ENCODE measurements around the gene XXYLT1.

The XXYLT1 gene

DNA sequence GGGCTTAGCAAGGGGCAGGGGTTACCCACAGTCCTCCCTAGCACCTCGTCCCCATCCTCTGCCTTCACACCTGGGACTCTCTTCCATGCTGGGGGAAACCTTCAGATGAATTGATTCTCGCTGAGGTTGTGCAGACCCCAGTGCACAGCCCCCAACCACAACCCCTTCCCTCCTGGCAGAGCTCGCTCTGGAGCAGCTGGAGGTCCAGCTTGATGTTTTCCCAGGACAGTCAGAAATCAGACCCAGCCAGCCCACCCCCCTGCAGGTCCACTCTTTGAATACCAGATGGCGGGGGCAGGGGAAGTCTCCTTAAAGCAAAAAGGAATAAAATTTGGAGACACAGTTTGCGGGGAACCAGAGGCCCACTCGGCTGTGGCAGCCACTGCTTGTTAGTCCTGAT lies 234.4 kb downstream of the XXYLT1 start:
- no peak for DNase-seq

DNA sequence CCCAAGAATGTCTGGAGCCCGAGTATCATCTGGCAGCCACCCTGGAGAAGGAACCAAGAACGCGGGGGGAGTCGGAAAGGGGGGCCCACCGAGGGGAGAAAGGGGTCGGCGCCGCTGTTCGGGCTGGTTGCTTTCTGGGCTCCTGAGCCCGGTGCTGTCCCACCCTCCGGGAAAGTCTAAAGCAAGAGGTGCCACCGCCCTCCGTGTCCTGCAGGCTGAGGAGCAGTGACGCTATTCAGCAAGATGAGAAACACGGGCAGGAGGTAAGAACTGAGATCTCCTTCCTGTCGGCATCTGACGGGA lies 234.8 kb downstream of the XXYLT1 start:
- DNase-seq: no peak

DNA sequence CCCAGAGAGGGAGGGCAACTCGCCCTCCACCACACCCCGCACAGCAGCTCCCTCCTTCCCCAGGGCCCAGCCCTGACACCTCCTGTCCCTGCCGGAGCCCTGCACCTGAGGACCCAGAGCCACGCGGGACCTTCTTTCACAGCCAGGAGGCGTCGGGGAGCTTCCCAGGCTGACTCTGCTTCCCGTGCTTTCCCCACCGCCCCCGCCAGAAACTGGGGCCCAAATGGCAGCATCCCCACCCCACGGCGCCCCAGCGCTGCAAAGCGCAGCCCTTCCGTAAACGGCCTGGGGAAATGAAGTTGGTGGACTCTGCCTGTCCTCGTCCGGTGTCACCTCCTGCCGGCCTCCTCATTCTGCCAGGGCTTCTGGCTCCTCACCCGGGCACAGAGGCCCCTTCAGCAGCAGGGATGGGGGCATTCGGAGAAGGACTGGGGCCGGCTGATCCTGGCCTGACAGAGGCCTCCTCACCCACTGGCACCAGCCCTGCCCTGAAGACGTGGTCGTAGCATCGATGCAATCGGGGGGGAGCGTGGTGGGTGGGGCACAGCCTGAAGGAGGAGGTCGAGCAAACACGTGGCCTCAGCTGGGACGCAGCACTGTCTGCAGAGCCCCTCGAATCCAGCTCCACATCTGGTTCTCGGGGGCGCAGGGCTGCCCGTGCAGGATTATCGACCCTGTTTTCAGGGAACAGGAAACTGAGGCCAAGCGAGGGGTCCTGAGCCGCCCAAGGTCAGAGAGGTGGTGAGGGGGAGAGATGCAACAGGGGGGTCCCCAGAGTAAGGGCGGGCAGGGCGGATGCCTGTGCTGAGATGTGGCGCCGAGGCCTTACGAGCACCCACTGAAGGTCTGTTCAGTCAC lies 235.4 kb downstream of the XXYLT1 start:
- no peak for DNase-seq

DNA sequence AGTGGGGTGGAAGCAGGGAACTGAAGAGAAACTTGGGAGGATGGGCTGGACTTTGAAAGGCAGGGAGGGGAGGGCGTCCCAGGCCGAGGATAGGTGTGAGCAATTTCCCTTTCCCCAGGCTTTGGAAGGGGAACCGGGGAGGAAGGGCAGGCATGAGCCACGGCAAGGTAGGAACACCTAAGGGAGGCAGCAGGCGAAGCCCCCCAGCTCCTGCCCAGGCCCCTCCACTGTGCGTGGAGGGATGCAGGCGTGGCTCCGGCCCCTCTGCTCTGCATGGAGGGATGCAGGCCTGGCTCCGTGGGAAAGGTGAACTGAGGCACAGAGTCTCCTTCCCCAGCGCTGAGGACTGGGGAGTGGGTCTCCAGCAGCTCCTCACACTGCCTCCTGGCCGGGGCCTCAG lies 236.4 kb downstream of the XXYLT1 start:
- DNase-seq: no peak

DNA sequence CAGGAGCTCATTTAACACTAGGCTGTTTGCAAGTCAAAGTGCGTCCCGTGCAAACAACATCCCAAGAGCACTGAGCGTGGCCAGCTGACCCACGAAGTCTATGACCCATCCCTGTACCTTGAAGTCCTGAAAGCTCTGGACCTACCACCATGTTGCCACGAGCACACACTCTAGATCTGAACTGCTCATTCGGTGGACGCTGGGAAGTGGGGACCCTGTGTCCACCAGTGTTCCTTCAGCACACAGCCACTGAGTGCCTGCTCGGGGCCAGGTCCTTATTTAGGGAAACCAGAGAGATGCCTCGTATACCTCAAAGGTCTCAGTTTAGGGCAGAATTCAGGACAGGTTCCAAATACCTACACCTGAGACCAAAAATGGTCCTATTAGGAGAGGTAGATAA lies 236.9 kb downstream of the XXYLT1 start:
- DNase-seq: no peak

DNA sequence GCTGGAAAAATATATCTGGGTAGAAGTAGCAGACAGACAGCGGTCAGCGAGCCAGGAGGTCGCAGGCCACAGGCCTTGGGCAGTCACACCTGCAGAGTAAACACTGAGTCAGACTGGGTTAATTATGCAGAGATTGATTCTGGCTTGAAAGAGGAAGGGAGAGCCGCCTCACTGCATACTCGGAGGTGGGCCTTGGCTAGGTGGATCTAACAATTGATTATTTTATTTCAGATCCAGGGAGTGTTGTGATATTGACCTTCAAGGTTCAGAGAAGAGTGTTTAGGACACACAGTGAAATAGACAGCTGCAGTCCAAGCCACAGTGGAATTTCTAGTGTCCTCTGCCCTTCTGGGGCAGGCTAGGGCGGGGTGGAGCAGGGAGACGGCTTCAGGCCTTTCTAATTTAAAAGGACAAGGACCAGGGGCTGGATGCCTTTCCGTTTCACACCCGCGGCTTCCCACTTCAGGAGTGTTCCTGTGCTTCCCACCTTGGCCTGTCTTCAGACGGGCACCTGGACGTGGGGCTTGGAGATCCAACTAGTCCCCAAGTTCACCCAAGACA lies 237.3 kb downstream of the XXYLT1 start:
- DNase-seq: no peak

DNA sequence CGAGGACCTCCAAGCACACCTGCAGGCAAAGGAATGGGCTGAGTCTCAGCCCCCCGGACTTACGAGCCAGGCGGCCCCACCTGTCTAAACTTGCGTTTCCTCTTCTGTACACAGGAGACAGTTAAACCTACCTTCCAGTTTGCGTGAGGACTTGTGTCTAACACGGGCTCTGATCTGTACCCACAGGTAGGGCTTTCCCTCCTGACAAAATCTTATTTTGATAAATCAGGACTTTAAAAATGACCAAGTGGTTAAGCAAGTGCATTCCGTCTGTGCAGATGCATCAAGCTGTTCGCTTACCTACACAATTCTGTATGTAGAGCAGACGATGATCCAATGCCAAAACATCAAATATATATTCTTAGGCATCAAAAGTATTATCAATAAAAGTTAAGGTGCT lies 238.0 kb downstream of the XXYLT1 start:
- no peak for DNase-seq

DNA sequence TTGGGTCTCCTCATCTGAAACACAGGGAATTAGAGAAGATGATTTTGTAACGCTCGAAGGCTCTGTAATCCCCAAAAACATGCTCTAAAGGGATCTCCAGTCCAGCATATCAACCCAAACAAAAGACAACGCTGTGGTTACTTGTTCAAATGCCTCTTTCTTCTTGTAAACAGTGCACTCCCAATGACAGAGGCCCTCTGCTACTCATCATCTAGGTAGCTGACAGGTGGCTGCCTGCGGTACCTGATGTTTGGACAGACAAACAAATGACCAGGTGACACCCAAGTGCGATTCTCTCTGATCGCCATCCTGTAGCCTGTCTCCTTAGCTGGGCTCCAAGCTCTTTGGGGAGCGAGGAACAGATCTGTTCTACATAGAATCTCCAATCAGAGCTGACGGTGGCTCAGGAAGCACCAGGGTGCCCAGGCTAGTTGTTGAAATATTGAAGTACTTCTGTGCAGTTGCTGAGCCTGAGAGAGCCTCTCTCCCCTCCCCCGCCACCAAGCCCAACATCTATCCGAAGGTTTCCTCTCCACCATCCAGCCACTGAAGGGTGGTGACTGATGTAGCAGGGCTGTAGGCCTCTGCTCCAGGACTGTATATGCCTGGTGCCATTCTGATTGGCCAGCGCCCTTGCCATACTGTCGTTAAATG lies 238.7 kb downstream of the XXYLT1 start:
- no peak for DNase-seq

DNA sequence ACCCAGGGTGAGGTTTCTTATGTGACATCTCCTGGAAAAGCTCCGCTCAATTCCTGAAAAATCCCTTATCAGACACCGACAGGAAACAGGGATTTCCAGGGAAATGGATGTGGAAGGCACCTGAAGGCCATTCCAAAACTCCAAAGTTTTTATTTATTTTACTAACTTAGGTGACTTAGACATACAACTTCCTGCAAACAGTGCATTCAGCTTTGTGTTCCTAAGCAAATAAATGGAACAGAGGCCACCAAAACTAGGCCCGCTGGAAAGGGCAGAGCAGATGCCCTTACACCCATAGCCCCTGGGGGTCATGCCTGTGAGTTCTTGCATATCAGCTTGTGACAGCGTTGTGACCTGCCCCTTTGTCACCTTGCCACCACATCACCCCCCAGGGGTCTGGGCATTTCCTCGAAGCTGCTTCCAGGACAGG lies 239.4 kb downstream of the XXYLT1 start:
- DNase-seq: no peak

DNA sequence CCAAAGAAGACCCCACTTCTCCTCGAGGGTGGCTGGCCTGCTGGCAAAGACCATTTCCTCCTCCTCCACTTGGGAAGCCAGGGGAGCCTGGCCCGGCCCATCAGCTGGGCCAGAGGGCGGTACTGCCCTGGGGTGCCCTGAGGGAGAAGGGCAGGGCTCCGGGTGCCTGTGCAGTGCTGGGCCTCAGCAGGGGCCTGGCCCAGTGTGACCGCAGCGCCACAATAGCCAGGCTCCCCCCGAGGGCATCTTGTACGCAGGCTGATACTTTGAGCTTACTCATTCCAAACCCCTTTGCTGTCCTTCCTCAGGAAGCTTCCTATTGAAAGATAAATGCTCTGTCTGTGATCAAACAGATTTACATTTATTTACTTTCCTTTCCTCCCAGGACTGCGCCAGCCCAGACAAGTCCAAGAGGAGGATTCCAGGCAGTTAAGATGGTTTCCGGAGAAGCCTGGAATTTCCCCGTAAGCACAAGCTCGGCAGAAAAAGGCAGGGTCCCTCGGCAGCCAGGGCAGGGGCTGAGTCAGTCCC lies 240.1 kb downstream of the XXYLT1 start:
- no peak for DNase-seq

DNA sequence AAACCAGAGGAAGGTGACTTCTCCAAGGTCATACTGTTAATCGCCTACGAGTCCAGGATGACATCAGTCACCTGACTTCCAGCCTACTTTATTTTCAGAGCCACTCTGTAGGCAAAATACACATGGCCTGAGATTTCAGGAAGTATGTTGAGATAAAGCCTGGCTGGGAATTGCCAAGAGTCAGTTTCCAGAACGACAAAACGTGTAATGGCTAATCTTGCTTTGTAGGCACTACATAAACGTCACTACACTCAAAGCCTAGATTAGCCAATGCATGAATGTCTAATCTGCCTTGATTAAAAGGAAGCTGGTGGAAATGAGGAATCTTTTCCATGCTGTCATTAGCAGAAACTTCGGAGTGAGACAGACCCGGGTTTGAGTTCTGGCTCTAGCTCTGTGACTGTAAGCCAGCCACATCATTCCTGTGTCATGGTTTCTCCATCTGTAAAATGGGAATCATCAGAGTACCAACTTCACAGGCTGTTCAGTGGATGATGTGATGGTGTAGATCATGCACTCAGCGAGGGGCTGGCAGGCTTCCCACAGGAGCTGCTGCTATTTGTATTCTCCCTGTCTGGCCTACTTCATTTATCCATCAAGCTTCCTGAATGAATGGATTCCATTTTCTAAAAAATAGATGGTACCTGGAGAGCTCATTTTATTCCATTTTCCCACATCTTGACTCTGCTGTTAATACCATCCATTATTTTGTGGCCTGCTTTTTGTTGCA lies 241.9 kb downstream of the XXYLT1 start:
- DNase-seq: no peak

DNA sequence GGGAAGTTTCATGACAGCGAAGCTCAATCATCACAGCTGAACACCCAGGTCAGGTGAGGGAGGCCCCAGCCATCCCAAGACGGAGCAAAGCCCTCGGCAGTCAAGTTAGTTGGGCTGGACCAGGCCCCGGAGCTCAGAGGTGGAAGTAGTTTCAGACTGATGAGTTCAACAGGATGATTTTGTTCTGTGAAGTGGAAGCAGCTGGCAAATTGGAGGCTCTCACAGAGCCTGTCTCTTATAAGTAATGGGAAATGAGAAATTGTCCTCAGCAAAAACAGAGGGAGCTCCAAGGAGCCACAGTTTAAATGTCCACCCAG lies 245.1 kb downstream of the XXYLT1 start:
- no peak for DNase-seq

DNA sequence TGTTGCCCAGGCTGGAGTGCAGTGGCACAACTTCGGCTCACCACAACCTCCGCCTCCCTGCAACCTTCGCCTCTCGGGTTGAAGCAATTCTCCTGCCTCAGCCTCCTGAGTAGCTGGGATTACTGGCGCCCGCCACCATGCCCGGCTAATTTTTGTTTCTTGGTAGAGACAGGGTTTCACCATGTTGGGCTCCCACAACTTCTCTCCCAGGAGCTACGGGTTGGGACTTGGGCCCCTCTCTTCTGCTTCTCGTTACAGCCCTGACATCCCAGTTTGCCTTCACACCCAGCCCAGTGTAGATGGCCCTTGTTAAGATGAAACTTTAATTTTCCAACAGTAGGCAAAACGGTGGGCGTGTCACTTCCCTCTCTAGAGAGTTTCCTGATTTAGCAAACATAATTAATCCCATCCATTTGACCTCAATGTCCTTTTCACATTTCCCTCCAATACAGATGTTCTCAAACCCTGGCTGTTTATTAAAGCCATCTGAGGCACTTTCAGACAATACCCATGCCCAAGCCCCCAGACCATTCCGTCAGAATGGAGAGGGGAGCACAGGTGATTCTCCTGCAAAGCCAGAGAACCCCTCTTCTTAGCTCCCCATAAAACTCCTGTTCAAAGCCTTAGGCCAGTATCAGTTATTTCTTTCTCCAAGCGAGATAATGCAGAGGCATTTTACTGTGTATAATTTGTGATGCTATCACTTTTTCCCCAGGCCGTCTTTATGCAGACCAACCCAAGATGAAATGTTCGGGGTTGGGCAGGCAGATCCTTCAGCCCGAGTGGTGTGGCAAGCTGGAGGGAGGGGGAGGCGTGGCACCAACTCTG lies 245.7 kb downstream of the XXYLT1 start:
- DNase-seq: no peak

DNA sequence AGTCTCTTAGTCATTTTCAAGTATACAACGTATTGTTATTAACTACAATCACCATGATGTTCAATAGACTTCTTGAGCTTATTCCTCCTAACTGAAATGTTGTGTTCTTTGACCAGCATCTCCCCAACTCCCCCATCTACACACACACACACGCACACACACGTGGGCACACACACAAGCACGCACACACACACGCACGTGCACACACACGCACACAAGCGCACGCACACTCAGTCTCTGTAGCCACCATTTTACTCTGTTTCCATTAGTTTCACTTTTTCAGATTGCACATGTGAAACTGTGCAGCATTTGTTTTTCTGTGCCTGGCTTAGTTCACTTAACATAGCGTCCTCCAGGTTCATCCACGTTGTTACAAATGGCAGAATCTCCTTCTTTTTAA lies 247.0 kb downstream of the XXYLT1 start:
- no peak for DNase-seq

DNA sequence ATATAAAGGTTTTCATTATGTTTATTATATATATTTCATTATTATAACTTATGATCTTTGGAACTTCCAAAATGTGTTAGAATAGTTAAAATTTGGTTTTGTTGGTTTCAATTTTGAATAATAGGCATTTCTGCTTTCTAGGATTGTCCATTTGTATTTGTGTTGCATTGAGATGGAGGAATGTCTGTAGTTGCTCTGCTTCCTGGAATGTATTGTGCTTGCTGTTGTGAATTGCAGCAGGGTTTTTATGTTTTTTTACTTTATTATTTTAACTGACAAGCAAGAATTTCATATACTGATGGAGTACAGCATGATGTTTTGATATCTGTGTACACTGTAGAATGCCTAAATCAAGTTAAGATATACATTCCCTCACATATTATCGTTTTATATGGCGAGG lies 247.4 kb downstream of the XXYLT1 start:
- DNase-seq: no peak

DNA sequence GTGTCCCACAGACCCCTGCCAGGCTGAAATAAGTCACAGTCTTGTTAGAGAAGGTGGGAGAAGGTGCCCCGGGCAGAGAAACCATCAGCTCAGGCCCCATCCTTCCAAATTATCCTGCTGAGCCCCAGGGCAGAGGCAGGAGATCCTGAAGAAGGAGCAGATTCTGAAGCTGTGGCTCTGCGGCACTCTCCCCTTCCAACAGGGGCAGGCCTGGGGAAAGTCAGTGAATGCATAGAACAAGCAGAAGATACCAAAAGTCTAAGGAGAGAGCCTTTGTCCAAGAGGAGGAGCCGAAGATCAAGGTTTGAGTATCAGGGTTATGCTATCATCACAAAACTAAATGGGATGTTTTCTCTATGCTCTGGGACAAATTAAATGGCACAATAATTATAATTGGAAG lies 249.3 kb downstream of the XXYLT1 start:
- DNase-seq: no peak

DNA sequence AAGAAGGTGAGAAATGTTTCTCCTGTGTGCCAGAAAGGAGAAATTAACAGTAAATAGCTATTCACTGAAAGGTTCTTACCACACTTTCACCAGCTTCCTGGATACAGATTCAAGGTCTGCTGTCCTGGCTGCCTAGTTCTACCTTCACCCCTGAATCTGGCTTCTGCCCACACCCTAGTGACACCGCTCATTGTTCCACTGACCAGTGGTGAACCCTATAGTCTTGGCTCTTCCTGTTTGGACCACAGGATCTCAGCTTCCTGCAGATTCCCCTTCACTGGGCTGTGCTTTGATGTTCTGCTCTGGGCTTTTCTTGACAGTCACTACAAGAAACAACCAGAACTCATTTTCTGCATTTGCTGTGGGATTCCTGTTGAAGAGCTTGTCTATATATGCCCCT lies 250.0 kb downstream of the XXYLT1 start:
- no peak for DNase-seq

DNA sequence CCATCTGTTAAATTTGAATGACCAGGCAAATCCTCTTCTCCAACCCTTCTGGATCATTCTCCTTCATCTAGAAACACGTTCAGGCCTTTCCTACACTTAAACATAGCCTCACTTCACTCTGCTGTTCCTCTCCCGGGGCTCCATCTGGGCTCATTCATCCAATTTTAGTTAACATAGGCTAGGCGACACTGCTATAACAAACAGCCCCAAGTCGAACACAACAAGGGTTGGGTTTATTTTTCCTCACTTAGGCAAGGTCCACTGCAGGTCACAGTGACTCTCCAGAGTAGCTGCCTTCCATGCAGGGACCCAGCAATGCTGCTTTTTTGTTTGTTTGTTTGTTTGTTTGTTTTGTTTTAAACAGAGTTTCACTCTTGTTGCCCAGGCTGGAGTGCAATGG lies 250.8 kb downstream of the XXYLT1 start:
- no peak for DNase-seq

DNA sequence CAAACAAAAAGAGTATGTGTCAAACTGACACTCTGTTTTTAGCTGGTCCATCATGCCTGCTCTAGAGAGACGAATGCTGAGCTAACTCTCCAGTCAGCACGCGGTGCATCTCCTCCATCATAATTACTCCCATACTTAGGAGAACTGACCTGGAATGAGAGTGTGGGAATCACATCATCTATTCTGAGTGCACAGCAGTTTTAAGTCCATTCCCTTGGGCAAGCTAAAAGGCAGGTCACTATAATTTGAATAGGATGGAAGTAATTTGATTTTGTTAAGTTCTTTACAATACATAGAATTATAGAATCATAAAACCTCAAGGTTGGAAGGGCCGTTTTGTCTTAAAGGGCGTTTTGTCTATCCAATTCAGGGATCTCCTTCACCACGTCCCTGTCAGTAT lies 251.6 kb downstream of the XXYLT1 start:
- DNase-seq: no peak
